Panc1 (cell line): ENCODE data around the gene TPD52L1.

Experiments
- CTCF ChIP-seq: fragments of 450-650 bp; IDR thresholded peaks from 2 replicates; pipeline ENCODE4 v1.5.1; 2017; ENCODE audit warnings: mild to moderate bottlenecking
- POLR2AphosphoS5 ChIP-seq: IDR thresholded peaks from 2 replicates; pipeline ENCODE4 v1.6.1; 2012; ENCODE audit warnings: mild to moderate bottlenecking, low read depth, low read length, moderate library complexity
- SIN3A ChIP-seq: IDR thresholded peaks from 2 replicates; pipeline ENCODE4 v1.6.1; 2012; ENCODE audit warnings: low read depth, mild to moderate bottlenecking, low read length, moderate library complexity, borderline replicate concordance; ENCODE audit not compliant: insufficient read depth
- TCF7L2 ChIP-seq: IDR thresholded peaks from 2 replicates; pipeline ENCODE4 v1.6.1; 2011; ENCODE audit warnings: mild to moderate bottlenecking, low read depth, low read length, inconsistent platforms
- TF ChIP-seq, protein P1 (sequence below), 2 experiments: IDR thresholded peaks; 2 replicates each; pipeline ENCODE4 v1.6.1; 2011 to 2012; ENCODE audit warnings: low read depth in 2 of 2, control low read depth in 1 of 2, low read length in 1 of 2, mild to moderate bottlenecking in 1 of 2, moderate library complexity in 1 of 2; ENCODE audit not compliant: insufficient read depth in 1 of 2

GRCh38 chr6:125111219-125111983 lies 42.2 kb upstream of the TPD52L1 start:
- no peak for TF ChIP-seq CTCF
- TF ChIP-seq, protein P1, sequence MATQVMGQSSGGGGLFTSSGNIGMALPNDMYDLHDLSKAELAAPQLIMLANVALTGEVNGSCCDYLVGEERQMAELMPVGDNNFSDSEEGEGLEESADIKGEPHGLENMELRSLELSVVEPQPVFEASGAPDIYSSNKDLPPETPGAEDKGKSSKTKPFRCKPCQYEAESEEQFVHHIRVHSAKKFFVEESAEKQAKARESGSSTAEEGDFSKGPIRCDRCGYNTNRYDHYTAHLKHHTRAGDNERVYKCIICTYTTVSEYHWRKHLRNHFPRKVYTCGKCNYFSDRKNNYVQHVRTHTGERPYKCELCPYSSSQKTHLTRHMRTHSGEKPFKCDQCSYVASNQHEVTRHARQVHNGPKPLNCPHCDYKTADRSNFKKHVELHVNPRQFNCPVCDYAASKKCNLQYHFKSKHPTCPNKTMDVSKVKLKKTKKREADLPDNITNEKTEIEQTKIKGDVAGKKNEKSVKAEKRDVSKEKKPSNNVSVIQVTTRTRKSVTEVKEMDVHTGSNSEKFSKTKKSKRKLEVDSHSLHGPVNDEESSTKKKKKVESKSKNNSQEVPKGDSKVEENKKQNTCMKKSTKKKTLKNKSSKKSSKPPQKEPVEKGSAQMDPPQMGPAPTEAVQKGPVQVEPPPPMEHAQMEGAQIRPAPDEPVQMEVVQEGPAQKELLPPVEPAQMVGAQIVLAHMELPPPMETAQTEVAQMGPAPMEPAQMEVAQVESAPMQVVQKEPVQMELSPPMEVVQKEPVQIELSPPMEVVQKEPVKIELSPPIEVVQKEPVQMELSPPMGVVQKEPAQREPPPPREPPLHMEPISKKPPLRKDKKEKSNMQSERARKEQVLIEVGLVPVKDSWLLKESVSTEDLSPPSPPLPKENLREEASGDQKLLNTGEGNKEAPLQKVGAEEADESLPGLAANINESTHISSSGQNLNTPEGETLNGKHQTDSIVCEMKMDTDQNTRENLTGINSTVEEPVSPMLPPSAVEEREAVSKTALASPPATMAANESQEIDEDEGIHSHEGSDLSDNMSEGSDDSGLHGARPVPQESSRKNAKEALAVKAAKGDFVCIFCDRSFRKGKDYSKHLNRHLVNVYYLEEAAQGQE (IDR thresholded peaks at IDR 0.05; ENCODE audit: insufficient read depth in 1 of 2, low read depth in 2 of 2, low read length in 1 of 2): no peak
- TF ChIP-seq POLR2AphosphoS5: no peak
- TF ChIP-seq SIN3A: no peak
- TF ChIP-seq TCF7L2: no peak
